ENCODE results near the gene OR6P1. TPM values are rescaled to one million over a fixed set of nuclear protein-coding genes. Genes with fewer than 3 reads are reported as not detected.

The OR6P1 gene
- total RNA-seq, 1 experiment from 2014 or later = not detected

DNA sequence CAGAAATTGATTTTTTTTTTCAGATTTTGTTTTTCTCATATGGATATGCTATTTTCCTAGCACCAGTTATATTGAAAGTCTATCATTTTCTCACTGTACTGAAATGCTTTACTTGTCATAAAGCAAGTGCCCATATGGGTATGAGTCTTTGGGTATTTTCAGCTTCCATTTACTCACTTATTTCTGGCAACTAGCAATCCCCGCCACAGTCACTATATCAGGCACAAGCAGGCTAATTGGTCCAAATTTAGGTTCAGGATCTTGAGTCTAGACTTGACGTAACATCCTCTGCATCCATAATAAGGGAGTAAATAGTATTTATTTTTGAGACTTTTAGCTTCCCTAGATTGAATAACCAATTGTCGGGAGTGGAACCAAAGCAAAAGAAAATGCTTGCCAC lies 7.2 kb upstream of the OR6P1 start:
- no peaks in the 10 kb centered on the region for H3K4me1 ChIP-seq (replicated peaks; ENCODE audit: insufficient read depth)
- intact Hi-C loops (cut with micrococcal nuclease; ENCODE audit: unreplicated experiment) = no loop called here
- no peaks in the 10 kb centered on the region for H3K9me2 ChIP-seq (ENCODE audit: insufficient read depth)
- H3K9me3 ChIP-seq (ENCODE audit: insufficient read depth, low read depth) = no peaks in the 10 kb centered on the region
- ChIA-PET POLR2A (ENCODE audit: unreplicated experiment) (no interaction called here), CTCF (no interaction called here)
- no peaks in the 10 kb centered on the region for H4K20me1 ChIP-seq (ENCODE audit: insufficient read depth)
- no peak overlapping the region for H2AFZ ChIP-seq
- no TSS peak for BruUV-seq (replicated peaks)
- no peak for TF ChIP-seq EZH2 (IDR thresholded peaks at IDR 0.05; ENCODE audit: low read depth)
- TF ChIP-seq, protein P1, sequence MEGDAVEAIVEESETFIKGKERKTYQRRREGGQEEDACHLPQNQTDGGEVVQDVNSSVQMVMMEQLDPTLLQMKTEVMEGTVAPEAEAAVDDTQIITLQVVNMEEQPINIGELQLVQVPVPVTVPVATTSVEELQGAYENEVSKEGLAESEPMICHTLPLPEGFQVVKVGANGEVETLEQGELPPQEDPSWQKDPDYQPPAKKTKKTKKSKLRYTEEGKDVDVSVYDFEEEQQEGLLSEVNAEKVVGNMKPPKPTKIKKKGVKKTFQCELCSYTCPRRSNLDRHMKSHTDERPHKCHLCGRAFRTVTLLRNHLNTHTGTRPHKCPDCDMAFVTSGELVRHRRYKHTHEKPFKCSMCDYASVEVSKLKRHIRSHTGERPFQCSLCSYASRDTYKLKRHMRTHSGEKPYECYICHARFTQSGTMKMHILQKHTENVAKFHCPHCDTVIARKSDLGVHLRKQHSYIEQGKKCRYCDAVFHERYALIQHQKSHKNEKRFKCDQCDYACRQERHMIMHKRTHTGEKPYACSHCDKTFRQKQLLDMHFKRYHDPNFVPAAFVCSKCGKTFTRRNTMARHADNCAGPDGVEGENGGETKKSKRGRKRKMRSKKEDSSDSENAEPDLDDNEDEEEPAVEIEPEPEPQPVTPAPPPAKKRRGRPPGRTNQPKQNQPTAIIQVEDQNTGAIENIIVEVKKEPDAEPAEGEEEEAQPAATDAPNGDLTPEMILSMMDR (conservative IDR thresholded peaks at IDR 0.05) = no peak
- H3K4me3 ChIP-seq = no peak overlapping the region
- 0 out of 2 replicates have a peak, but pooled peaks cover 8% of the 10 kb centered on the region for H3K27me3 ChIP-seq (ENCODE audit: insufficient read depth, low read depth)
- no peak overlapping the region for H3K27ac ChIP-seq
- H3F3A ChIP-seq (ENCODE audit: insufficient read depth, low read depth) = no peaks in the 10 kb centered on the region
- no peak for DNase-seq
- no peak overlapping the region for H3K4me2 ChIP-seq
- H3K79me2 ChIP-seq (ENCODE audit: low read depth) = no peaks in the 10 kb centered on the region
- no peaks in the 10 kb centered on the region for H3K36me3 ChIP-seq (ENCODE audit: low read depth)

DNA sequence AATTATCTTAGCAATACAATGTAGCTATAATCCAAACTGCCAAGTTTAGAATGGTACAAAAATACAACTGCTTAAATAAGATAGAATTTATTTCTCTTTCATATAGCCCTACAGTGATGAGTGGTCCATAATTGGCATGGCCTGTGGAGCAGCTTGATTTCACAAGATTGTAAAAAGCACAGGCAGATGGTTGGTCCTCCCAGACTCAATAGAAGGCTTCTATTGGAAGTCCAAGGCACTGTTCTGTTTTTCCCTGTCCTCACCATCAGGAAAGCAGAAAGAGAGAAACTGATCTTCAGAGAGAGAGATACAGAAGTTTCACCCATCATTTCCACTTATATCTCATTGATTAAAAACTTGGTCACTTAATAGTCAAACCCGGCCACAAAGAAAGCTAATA lies 1.8 kb upstream of the OR6P1 start:
- Histone ChIP-seq H4K20me1 (ENCODE audit: insufficient read depth) (no peaks in the 10 kb centered on the region), H3K4me2 (no peak overlapping the region), H2AFZ (no peak overlapping the region), H3K27me3 (ENCODE audit: insufficient read depth, low read depth) (0 out of 2 replicates have a peak, but pooled peaks cover 2% of the 10 kb centered on the region), H3K9me2 (ENCODE audit: insufficient read depth) (no peaks in the 10 kb centered on the region), H3K36me3 (ENCODE audit: low read depth) (no peaks in the 10 kb centered on the region), H3K4me3 (no peak overlapping the region), H3K9me3 (ENCODE audit: insufficient read depth, low read depth) (no peaks in the 10 kb centered on the region), H3K79me2 (ENCODE audit: low read depth) (no peaks in the 10 kb centered on the region), H3K27ac (no peak overlapping the region), H3K4me1 (replicated peaks; ENCODE audit: insufficient read depth) (no peaks in the 10 kb centered on the region), H3F3A (ENCODE audit: insufficient read depth, low read depth) (no peaks in the 10 kb centered on the region)
- no TSS peak for BruUV-seq (replicated peaks)
- TF ChIP-seq EZH2 (IDR thresholded peaks at IDR 0.05; ENCODE audit: low read depth) = no peak
- TF ChIP-seq, protein P1 (conservative IDR thresholded peaks at IDR 0.05) = no peak
- intact Hi-C loops (cut with micrococcal nuclease; ENCODE audit: unreplicated experiment) = no loop called here
- no peak for DNase-seq
- POLR2A ChIA-PET (ENCODE audit: unreplicated experiment) = no interaction called here
- CTCF ChIA-PET = no interaction called here

DNA sequence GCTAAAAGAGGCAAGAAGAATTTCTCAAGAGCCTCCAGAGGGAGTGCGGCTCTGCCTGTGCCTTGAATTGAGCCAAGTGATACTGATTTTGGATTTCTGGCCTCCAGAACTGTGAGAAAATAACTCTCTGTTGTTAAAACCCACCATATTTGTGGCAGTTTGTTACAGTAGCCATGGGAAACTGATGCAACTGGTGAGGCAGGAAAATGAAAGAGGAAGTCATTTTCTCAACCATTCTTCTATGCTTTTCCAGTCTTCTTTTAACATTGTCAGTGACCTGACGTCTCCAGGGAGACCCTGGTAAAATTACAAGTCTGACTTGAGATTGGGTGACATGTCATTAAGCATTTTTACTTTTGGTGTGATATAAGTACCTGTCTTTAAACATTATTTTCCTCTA lies 5.8 kb downstream of the OR6P1 start:
- Histone ChIP-seq H3K27me3 (ENCODE audit: insufficient read depth, low read depth) (no peaks in the 10 kb centered on the region), H2AFZ (no peak overlapping the region), H3K4me2 (no peak overlapping the region), H3K27ac (no peak overlapping the region), H3K9me2 (ENCODE audit: insufficient read depth) (no peaks in the 10 kb centered on the region), H3K4me1 (replicated peaks; ENCODE audit: insufficient read depth) (no peaks in the 10 kb centered on the region), H3K36me3 (ENCODE audit: low read depth) (no peaks in the 10 kb centered on the region), H3F3A (ENCODE audit: insufficient read depth, low read depth) (no peaks in the 10 kb centered on the region), H3K9me3 (ENCODE audit: insufficient read depth, low read depth) (no peaks in the 10 kb centered on the region), H3K4me3 (no peak overlapping the region), H3K79me2 (ENCODE audit: low read depth) (no peaks in the 10 kb centered on the region), H4K20me1 (ENCODE audit: insufficient read depth) (no peaks in the 10 kb centered on the region)
- CTCF ChIA-PET = no interaction called here
- intact Hi-C loops (cut with micrococcal nuclease; ENCODE audit: unreplicated experiment) = no loop called here
- TF ChIP-seq, protein P1 (conservative IDR thresholded peaks at IDR 0.05) = no peak
- no peak for TF ChIP-seq EZH2 (IDR thresholded peaks at IDR 0.05; ENCODE audit: low read depth)
- BruUV-seq (replicated peaks) = no TSS peak
- DNase-seq = no peak
- POLR2A ChIA-PET (ENCODE audit: unreplicated experiment) = no interaction called here
